Activated CD4-positive, alpha-beta T cell treated with anti-CD3 and anti-CD28 coated beads for 1 hour (primary cell): ENCODE results near the gene DGKB.

Experiments
- DNase-seq: peaks from one replicate; pipeline ENCODE4 v3.0.0-alpha.2; 2020

The DGKB gene

DNA sequence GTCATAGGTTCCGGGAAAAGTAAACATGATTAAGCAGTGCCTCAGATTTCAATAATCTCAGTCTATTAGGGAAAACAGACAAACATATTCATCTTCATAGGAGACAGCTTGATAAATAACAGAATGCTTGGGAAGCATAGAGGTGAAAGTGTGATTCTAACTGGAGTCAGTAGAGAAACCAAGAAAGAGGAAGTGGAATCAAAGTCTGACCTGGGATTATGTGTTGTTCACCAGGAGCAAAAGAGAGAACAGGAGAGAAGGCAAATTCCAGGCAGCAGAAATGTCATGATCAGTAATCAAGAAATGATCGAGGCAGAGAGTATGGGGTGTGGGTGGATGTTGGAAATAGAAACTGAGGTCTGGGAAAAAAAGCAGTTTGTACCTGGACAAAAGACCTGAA is 43.7 kb downstream of the DGKB start:
- no peak for DNase-seq

DNA sequence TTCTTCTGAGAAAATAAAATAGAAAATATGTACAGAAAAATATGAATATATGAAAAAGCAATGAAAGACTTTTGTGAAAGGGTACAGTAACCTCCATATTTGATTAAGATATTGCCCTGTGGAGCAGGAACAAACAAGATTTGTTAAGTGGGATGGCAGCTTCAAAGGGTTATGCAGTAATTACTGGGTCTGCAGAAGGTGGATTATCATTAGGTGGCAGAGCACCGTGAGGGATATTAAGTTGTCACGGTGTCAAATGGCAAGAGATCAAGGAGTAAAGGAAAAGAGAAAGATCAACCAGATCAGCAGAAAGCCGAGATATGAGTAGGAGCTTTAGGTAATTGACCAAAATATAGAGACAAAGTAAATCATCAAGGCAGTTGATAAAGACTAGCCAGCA is 44.1 kb downstream of the DGKB start:
- DNase-seq: no peak

DNA sequence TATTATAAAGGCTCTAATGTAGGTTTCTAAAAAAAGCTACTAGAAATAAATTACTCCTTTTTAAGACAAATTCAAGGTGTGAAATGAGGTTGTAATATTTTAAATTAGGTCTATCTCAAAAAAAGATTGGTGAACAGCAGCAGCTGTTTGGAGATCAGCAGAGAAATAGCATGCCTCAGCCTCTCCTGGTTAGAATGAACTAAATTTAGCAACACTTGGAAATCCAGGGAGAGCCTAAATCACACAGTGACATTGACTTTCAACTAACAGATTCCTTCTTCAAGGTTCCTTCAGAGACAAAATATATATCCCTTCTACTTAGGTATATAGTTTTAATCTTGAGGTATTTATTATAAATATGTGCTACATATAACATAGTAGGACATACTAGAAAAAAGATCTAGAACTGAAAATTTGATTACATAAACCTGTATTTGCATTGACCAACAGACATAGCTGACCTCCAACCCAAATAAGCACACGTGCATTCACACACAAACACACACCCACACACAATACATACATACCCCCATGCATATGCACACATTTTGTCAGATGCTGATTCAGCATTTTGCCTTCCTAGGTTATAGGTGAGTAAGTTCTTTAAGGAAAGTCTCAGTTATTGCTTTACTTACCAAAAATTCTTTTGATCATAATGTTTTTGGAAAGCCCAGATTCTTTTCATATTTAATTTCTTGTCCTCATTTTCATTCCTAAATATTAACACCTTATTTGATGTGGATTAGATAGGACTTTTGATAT is 47.3 kb downstream of the DGKB start:
- no peak for DNase-seq

DNA sequence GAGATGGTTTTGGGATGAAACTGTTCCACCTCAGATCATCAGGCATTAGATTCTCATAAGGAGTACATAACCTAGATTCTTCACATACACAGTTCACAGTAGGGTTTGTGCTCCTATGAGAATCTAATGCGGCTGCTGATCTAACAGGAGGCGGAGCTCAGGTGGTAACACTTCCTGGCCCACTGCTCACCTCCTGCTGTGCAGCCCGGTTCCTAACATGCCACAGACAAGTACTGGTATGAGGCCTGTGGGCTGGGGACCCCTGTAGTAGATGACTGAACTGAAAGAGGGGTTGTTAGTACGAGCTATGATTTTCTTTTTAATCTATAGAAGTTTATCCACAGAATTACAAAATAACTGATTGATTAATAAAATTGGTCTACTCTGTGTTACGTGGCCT is 48.1 kb downstream of the DGKB start:
- no peak for DNase-seq

DNA sequence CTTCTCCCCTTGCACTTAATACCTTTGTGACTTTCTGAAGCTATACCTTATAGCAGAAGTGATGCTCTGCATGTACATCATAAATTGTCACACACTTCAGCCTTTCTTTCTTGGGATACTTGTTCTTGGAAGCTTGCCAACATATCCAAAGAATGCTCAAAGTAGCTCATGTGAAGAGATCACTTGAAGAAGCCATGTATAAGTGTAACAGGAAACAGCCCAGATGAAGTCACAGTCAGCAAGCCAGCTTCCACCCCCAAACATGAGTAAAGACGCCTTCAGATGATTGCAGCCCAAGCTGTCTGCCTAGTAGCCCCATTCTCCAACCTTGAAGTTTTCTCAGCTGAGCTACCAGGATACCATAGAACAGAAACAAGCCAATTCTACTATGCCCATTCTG is 50.9 kb downstream of the DGKB start:
- no peak for DNase-seq

DNA sequence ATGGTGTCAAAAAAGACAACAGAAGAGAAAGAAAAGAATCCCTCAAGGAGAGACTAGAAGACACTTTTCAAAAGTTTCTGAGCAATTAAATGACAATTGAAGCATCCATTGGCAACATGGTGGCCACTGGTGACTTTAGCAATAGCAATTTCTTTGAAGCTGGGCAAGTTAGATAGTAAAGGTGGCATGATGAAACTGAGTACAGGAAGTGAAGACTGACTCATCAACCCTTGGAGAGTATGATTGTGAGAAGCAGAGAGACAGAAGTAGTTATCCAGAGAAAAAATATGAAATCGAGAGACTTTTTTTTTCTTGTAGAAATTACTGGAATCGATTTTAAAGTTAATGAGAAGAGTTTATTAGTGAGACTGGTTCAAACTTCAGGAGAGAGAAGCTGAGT is 52.5 kb downstream of the DGKB start:
- no peak for DNase-seq

DNA sequence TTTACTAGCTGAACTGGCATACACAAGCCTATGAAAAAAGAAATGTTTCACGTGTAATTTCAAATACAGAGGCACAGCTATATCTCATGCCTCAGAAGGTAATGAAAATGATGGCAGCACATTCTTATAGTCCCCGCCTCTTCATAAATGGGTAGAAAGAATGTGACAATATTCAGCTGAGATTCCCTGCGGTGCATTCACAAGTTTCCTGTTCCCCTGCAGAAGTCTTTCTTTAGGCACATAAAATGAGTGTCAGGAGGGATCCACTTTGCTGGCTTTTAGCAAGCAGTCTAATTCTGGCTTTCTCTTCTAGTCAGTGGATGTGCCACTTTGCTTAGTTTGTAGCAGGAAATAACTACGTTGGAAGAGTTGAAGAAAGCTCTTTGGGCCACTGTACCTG is 56.1 kb downstream of the DGKB start:
- DNase-seq: no peak

DNA sequence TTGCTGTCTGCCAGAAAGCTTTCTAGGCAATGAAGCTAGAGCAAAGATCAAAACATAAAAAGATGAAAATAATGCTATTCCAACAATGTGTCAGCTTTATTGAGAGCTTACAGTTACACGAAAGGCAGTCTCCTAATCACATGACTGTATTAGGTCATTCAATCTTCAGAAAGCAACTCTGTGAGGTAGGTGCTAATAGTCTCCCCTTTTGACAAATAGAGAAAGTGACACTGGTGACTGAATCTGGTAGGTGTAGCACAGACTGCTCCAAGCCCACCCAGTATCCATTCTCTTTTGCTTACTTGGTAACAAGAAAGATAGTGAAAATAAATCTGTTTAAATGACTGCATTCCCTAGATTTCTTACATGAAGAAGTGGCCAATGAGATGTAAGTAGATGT is 58.8 kb downstream of the DGKB start:
- DNase-seq: no peak

DNA sequence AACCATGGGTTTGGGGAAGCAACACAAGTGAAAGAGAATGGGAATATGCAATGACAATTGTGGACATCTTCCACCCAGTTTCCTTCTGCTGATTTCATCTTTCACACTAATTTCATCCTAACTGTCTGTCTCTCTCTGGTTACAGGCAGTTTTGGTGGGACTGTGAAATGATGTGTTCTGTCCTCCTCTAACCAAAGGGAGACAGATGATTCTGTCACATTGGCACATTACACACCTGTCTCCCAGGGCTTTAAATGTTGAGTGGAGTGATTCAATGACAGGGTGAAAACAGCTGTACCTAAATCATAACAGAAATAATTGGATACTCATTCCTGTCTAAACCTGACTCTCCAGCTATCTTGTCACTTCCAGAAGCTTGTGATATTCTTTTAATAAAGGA is 60.0 kb downstream of the DGKB start:
- no peak for DNase-seq

DNA sequence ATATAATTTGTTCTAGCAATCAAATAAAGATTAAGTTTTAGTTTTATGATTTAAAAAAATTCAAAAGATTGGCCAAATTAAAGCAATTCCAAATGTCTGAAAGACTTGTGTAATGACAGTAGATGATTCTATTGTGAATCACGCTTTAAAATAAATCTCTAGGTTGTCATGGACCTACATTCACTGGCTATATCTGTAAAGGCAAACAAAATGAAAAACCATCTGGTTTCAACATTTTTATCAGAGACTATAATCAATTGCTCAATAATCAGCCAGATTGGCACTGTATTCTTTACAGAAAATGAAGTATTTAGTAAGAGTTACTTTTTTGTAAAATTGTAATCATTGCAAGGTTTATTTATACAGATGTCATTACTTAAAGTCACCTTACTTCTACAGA is 60.7 kb downstream of the DGKB start:
- DNase-seq: no peak

DNA sequence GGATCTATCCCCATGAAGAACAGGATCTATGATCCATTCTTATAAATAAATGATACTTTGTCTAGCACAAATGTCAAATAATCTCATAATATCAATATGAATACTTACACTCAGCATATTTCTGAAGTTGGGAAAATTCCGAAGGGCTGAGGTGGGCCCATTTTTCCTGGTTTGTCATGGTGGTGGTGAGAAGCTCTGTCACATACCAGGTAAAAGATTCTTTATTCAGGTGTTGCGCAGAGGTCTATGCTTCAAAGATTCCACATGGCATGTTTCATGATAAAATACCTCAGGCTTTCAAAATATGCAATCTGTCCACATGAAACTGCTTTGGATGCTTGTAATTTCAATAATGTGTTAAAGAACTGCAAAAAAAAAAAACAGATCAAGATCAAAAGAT is 61.5 kb downstream of the DGKB start:
- DNase-seq: no peak

DNA sequence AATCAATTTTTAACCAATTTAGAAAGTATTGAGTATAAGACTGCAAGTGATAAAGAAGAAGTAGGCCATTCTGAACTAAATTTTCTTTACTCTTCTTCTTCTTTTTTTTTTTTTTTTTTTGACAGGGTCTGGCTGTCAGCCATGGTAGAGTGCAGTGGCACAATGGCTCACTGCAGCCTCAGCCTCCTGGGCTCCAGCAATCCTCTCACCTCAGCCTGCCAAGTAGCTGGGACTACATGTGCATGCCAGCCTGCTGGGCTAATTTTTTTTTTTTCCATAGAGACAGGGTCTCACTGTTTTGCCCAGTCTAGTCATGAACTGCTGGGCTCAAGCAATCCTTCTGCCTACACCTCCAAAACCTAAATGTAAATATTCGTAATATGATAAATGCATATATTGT is 63.2 kb downstream of the DGKB start:
- no peak for DNase-seq

DNA sequence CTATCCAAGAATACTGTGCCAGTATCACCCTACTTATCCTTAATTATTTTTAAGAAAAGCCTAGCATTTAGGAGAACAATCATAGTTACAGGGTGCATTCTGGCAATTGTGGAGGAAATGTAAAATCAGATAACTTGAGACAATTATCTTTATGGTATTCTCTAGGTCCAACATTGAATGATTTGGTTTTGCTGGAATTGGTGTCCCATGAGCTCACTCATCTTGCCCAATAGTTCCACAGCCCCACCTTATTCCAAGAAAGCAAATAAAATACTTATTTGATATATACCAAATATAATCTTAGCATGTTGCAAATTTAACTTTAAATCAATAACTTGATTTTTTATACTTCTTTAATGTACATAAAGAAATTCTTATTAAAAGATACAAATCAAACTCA is 65.3 kb downstream of the DGKB start:
- no peak for DNase-seq

DNA sequence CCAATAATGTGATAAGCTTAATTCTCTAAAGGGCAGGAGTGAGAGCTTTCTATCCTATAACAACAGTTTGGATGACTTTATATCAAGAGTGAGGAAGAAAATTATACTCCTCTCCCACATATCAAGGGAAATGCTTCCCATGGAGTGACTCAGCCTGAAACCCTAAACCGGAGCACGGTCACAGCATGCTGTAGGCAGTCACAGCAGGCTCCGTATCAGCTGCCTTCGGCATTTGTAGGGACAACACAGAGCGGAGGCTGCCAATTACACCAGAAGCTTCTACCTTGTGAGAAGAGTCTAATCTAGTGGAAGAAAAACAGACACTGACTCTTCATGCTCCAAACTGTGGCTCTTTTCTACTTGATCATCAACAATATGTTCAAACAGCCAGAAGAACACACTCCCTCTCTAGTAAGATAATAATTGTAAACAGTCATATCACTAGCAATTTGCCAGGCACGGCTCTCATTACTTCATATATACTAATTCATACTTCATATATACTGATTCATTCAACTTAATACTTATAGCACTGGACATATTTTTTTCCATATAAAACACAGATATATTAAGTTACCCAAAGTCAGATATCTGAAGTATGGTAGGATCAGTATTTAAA is 65.9 kb downstream of the DGKB start:
- DNase-seq: no peak

DNA sequence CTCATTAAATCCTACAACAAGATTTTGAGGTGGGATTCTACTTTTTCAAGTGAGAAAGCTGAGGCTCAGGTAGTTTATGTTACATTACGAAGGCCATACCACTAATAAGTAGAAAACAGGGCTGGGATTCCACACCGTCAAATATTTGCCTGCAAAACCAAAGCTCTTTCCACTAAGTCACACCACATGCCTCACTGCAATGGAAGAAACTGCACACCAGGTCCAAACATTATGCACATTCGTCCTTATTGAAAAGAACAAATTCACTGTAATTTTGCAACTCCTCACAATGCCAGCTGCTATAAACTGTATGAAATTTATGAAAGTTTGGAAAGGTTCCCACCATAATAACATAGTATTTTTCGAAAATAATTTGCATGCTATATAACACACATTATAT is 66.5 kb downstream of the DGKB start:
- DNase-seq: no peak

DNA sequence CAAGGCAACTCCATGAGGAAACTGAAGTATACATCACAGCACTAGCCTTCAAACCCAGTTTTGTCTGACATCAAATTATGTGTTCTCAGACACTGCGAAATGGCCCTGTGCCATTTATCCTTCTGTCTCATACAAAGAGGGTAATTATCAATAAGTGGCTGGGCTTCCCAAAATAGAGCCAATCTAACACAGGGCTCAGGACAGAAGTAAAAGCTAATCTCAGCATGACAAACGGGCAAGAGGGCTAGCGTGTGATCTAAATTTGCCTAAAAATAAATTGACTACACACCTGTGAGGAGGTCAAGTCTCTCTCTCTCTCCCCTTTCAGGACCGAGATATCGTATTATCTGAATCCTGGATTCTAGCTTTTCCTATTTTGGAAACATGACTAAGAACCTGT is 67.2 kb downstream of the DGKB start:
- DNase-seq: no peak

DNA sequence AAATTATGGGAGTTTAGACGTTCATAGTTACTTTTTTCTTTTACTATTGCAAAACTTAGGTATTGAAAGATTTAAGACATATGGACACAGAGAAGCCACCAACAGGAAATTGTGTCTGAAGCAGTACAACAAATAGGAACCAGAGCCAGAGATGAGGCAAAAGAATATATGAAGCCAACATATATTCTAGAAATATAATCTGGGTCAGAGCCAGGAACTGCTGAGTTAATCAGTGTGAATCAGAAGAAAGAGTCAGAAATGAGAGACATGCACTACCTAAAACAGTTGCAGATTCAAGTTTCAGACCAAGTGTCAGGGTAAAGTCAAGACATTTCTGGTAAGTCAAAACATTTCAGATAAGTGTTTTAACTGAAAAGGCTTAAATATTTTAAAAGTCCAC is 67.7 kb downstream of the DGKB start:
- no peak for DNase-seq

DNA sequence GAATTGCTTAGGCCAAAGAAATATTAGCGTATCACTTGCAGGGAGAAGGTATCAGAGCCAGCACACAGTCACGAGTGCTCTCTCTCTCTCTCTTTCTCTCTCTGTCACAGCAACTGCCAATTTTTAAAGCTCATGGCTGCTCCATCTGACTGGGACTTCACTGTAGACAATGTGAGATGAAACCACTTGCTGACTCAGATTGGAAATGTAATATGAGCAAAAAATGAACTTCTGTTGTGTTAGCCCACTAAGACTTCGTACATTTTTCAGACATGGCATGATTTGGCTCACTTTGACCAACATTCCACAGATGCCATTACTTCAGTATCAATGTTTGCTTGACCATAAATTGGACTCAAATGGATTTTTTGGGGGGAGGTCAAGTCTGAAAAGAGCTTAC is 68.1 kb downstream of the DGKB start:
- no peak for DNase-seq

DNA sequence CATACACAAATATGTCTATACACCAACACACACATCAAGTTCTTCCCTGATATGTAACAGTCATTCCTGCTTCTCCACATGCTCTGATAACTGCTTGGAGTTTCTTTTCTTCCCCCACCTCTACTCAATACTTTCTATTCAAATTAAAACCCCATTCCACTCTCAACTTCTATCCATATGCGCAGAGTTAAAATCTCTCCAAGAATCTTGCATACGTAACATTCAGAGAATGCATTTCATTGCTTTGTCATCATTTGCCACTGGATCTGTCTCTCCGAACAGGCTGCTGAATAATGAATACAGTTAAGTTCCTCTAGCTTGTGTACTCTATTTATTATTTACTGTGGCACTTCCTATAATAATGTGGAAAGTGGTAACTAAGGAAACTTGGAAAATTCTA is 68.8 kb downstream of the DGKB start:
- DNase-seq: no peak

DNA sequence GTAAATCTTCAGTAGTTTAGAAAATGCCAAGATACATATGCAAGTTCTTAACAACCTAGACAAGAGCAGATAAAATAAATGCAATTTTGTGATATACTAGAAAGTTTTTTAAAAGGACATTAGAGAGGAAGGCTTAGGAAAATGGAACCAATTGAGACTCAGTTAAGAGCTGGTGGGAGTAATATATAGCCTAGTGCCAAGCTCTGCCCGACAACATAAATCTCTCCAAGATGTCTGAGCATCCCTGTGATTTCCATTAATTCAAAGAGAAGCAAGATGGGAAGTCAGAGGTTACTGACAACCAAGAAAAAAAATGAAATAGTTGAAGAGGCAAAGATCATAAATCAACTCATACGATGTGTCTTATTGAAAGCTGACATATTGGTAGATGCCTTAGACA is 74.5 kb downstream of the DGKB start:
- DNase-seq: no peak

DNA sequence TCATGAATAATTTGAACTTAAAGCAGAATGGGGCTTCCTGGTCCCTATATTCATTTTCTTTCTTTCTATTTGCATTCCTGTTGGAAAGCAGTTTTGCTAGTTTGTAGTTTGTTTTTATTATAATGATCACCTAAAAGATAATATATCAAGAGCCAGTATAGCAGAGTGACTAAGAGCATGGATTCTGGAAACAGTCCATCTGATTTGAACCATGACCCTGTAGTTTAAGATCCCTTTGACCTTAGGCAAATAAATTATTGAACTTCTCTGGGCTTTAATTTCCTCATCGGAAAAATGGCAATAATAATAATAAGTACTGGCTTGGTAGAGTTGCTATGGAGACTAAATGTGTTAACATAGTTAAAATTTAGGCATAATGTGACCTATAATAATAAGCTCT is 76.1 kb downstream of the DGKB start:
- DNase-seq: no peak

DNA sequence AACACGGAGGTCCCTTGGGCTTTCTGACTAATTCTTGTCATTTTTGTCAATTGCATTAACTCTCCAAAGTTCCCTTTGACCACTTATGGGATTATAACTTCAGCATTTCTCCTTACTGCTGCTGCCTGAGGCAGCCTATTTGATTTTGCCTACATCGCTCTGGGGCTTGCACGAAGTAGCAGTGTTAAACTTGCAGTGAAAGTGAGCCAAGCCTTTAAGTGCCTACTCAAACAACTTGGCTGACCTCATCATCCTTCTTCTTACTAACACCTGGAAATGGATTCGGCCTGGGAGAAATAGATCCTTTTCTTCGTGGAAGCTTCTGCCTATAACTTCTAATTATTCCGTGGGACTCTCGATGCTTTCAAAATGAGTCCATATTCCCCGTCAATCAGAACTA is 76.6 kb downstream of the DGKB start:
- DNase-seq: no peak

DNA sequence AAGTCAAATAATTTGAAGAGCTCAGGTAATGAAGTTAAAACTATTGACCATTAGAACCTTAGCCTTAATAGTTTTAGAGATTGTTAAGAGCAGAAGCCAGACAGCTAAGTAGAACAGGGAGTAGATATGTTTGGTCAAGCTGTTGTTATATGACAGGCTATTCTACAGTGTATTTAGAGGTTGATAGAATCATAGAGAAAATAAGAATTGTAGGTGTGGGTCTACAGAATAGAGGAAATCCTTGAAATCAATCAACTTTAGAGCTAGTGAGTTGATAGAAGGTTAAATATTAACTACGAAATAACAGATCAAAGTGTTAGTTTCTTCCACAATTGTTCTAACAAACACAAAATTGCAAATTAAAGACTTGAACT is 80.1 kb downstream of the DGKB start:
- DNase-seq: no peak

DNA sequence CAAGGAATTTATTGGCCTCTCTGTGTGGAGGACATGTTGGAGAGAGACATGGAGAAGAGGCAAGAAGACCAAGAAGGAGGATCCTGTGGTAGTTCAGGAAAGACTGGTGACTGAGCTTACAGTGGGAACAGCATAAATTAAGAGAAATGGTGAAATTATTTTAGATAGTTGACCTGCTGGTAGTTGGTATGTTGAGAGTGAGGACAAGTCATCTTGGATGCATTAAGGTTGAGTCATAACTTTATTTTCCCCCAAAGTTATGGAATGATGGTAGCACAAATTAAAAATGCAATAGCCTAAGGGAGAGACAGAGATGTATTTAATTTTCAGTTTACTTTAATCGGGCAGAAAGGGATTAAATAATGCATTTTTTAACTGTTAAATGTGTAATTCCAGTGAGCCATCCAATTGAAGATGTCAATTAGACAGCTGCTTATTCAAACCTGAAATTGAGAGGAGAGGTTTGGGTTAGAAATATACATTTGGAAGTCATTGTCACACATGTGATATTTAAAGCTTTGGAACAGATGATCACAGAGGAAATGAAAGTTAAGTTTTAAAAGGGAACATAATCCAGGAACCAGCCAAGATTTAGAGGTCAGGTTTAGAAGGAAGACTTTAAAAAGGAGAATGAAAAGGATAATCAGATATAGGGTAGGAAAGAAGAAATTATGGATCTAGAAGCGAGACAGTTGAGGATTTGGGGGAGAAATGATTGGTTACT is 80.6 kb downstream of the DGKB start:
- DNase-seq: no peak

DNA sequence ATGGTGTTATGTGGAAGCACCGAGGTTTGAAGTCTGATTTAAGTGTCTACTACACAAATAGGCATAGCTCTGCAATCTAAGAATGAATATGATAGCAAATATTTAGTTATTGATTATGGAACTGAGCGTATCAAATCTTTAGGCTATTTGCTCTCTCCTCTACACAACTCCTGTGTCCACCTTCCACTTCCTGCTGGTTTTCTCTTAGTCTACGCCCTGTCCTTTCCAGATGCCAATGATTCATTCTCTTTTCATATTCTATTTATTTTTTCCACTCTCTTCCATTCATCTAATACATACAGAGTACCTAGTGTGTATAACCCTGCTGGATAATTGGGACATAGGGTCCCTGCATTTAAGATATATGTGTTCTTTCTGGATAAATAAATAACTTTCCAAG is 83.7 kb downstream of the DGKB start:
- DNase-seq: no peak
